Measurements from ENCODE around the gene RNF40.

The RNF40 gene

DNA sequence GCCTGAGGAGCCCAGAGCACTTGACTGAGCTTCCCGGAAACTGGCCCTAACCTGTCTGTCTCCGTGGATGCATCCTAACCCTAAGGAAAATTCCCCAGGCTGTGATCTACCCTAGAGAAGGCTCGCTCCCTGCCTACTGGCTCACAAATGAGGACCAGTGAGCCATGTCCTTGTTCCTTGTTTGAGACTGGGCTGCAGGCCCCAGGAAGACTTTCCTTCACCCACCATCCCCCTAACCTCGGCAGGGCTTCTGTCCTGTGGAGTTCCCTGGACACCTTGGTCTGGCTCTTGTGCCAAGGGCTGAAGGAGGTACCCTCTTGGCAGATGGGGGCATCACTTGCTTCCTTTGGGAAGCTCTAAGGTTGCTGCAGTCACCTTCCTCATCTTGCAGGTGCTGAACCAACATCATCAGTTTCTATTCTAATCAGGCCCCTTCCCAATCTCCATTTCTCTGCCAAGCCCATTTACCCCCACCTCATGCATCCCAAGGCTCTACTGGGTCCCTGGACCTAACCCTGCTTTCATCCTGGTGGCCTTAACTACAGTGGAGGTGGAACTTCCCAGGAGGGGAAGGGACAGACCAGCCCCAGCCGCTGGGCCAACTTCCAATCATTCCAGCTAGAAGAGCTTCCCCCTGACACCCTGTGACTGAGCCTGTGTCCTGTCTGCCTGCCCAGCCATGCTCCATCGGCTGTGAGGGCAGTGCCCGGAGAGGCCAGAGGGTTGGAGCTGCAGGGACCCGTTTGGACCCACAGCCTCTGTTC lies 12.4 kb downstream of the RNF40 start:
- no peak for ATAC-seq (ENCODE audit: insufficient read depth, low read depth)
- H3K4me2 ChIP-seq (ENCODE audit: insufficient read depth, low read length), result peak overlapping the region; percentile 94

DNA sequence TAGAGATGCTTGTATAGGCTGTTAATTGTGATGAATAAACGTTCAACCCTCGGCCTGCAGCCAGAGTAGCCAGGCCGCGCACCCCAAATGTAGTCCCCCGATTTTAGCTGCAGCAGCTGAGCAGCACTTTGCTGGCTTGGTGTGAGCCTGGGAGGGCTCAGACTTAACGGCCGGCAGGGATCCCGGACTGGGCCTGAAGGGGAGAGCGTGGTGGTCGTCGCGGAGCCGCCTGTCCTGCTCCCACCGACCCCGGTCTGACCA lies 12.9 kb downstream of the RNF40 start:
- no peaks in the 10 kb centered on the region for H3K27me3 ChIP-seq (ENCODE audit: insufficient read depth, low read length, poor library complexity)
- H3K9me3 ChIP-seq (ENCODE audit: insufficient read depth, low read length, severe bottlenecking), result no peaks in the 10 kb centered on the region
- H3K9ac ChIP-seq (ENCODE audit: low read depth, low read length), result peak overlapping the region; percentile 82
- no peak for TF ChIP-seq EZH2 (IDR thresholded peaks at IDR 0.05; ENCODE audit: borderline replicate concordance, low read depth, low read length, severe bottlenecking)
- TF ChIP-seq, protein P1, sequence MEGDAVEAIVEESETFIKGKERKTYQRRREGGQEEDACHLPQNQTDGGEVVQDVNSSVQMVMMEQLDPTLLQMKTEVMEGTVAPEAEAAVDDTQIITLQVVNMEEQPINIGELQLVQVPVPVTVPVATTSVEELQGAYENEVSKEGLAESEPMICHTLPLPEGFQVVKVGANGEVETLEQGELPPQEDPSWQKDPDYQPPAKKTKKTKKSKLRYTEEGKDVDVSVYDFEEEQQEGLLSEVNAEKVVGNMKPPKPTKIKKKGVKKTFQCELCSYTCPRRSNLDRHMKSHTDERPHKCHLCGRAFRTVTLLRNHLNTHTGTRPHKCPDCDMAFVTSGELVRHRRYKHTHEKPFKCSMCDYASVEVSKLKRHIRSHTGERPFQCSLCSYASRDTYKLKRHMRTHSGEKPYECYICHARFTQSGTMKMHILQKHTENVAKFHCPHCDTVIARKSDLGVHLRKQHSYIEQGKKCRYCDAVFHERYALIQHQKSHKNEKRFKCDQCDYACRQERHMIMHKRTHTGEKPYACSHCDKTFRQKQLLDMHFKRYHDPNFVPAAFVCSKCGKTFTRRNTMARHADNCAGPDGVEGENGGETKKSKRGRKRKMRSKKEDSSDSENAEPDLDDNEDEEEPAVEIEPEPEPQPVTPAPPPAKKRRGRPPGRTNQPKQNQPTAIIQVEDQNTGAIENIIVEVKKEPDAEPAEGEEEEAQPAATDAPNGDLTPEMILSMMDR (IDR thresholded peaks at IDR 0.05; ENCODE audit: borderline replicate concordance, extremely low read depth, low read length, poor library complexity, severe bottlenecking), result no peak
- peaks cover 21% of the 10 kb centered on the region for H4K20me1 ChIP-seq (ENCODE audit: insufficient read depth, low read length)
- peaks cover 47% of the 10 kb centered on the region for H3K36me3 ChIP-seq (ENCODE audit: insufficient read depth, low read length)
- peaks cover 25% of the 10 kb centered on the region for H3K4me1 ChIP-seq (ENCODE audit: insufficient read depth, low read length)
- H3K79me2 ChIP-seq (ENCODE audit: insufficient read depth, low read length), result peaks cover 15% of the 10 kb centered on the region
- peak overlapping the region; percentile 76 for H2AFZ ChIP-seq (ENCODE audit: low read depth, low read length)
- ATAC-seq (ENCODE audit: insufficient read depth, low read depth) (no peak), DNase-seq (no peak)
- peak overlapping the region; percentile 74 for H3K27ac ChIP-seq (ENCODE audit: low read length)
- peak overlapping the region; percentile 79 to 94 for H3K4me3 ChIP-seq (ENCODE audit: low read depth in 1 of 2, low read length in 2 of 2)
- peak overlapping the region; percentile 94 for H3K4me2 ChIP-seq (ENCODE audit: insufficient read depth, low read length)

More for the DNA sequence above, 12.4 kb downstream of the RNF40 start:
- H3K36me3 ChIP-seq (ENCODE audit: insufficient read depth, low read length), result peaks cover 51% of the 10 kb centered on the region
- peak overlapping the region; percentile 74 for H3K27ac ChIP-seq (ENCODE audit: low read length)
- peaks cover 21% of the 10 kb centered on the region for H4K20me1 ChIP-seq (ENCODE audit: insufficient read depth, low read length)
- peak overlapping the region; percentile 82 for H3K9ac ChIP-seq (ENCODE audit: low read depth, low read length)
- peaks cover 25% of the 10 kb centered on the region for H3K4me1 ChIP-seq (ENCODE audit: insufficient read depth, low read length)
- peaks cover 15% of the 10 kb centered on the region for H3K79me2 ChIP-seq (ENCODE audit: insufficient read depth, low read length)
- TF ChIP-seq, protein P1 (IDR thresholded peaks at IDR 0.05; ENCODE audit: borderline replicate concordance, extremely low read depth, low read length, poor library complexity, severe bottlenecking), result no peak
- no peak for TF ChIP-seq EZH2 (IDR thresholded peaks at IDR 0.05; ENCODE audit: borderline replicate concordance, low read depth, low read length, severe bottlenecking)
- no peak for DNase-seq
- peak overlapping the region in 1 of 2 experiments; percentile 94; a peak in 2 of 4 replicates for H3K4me3 ChIP-seq (ENCODE audit: low read depth in 1 of 2, low read length in 2 of 2)
- H3K9me3 ChIP-seq (ENCODE audit: insufficient read depth, low read length, severe bottlenecking), result no peaks in the 10 kb centered on the region
- H2AFZ ChIP-seq (ENCODE audit: low read depth, low read length), result peak overlapping the region; percentile 76; the same call in 1 of the 2 replicates
- no peaks in the 10 kb centered on the region for H3K27me3 ChIP-seq (ENCODE audit: insufficient read depth, low read length, poor library complexity)

DNA sequence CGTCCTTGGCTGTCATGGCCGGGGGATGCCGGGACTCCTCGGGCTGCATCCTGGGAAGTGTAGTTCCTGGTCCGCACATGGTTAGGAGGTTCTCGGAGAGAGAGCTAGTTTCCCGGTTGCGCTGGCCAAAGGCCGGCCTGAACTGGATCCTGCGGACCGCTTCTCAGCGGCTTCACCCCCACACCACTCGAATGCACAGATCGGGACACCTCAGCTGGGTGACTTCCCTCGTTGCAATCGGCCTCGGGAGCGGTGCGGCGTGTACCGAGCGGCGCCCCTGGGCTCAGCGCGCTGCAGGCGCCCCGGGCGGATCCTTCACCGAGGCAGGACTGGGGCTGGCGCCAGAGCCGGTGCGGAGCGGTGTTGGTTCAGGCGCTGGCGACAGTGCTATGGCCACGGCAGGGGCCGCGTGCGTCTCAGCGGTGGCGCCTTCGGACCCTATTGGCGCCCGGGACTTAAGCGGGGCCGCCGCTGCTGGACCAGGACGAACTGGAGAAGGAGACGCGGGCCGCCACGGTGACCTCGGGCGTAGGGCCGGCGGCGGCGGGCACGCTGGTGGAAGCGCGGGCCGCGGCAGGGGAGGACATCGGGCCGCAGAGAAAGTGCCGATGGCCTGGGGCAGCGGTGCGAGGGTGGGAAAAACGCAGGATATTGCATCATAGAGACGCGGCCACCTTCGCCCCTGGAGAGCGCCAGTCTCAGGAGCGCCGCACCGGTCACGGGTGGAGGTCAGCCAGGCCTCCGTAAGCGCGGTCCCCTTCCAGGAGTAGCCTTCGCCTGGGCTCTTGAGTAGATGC lies 13.5 kb downstream of the RNF40 start:
- H3K4me3 ChIP-seq (ENCODE audit: low read depth in 1 of 2, low read length in 2 of 2), result peak overlapping the region; percentile 79 to 94
- DNase-seq (peak; percentile 83), ATAC-seq (ENCODE audit: insufficient read depth, low read depth) (peak; percentile 88)
- H3K27me3 ChIP-seq (ENCODE audit: insufficient read depth, low read length, poor library complexity), result no peaks in the 10 kb centered on the region
- peak overlapping the region; percentile 74 for H3K27ac ChIP-seq (ENCODE audit: low read length)
- peaks cover 42% of the 10 kb centered on the region for H3K36me3 ChIP-seq (ENCODE audit: insufficient read depth, low read length)
- peak overlapping the region; percentile 76 for H2AFZ ChIP-seq (ENCODE audit: low read depth, low read length)
- peaks cover 21% of the 10 kb centered on the region for H4K20me1 ChIP-seq (ENCODE audit: insufficient read depth, low read length)
- peak overlapping the region; percentile 94 for H3K4me2 ChIP-seq (ENCODE audit: insufficient read depth, low read length)
- peak; percentile 40 for TF ChIP-seq EZH2 (IDR thresholded peaks at IDR 0.05; ENCODE audit: borderline replicate concordance, low read depth, low read length, severe bottlenecking)
- TF ChIP-seq, protein P1 (IDR thresholded peaks at IDR 0.05; ENCODE audit: borderline replicate concordance, extremely low read depth, low read length, poor library complexity, severe bottlenecking), result no peak
- H3K9ac ChIP-seq (ENCODE audit: low read depth, low read length), result peak overlapping the region; percentile 82
- peaks cover 15% of the 10 kb centered on the region for H3K79me2 ChIP-seq (ENCODE audit: insufficient read depth, low read length)
- H3K4me1 ChIP-seq (ENCODE audit: insufficient read depth, low read length), result peaks cover 25% of the 10 kb centered on the region
- H3K9me3 ChIP-seq (ENCODE audit: insufficient read depth, low read length, severe bottlenecking), result no peaks in the 10 kb centered on the region
